ENCODE results near the gene PRKAG2.

DNA sequence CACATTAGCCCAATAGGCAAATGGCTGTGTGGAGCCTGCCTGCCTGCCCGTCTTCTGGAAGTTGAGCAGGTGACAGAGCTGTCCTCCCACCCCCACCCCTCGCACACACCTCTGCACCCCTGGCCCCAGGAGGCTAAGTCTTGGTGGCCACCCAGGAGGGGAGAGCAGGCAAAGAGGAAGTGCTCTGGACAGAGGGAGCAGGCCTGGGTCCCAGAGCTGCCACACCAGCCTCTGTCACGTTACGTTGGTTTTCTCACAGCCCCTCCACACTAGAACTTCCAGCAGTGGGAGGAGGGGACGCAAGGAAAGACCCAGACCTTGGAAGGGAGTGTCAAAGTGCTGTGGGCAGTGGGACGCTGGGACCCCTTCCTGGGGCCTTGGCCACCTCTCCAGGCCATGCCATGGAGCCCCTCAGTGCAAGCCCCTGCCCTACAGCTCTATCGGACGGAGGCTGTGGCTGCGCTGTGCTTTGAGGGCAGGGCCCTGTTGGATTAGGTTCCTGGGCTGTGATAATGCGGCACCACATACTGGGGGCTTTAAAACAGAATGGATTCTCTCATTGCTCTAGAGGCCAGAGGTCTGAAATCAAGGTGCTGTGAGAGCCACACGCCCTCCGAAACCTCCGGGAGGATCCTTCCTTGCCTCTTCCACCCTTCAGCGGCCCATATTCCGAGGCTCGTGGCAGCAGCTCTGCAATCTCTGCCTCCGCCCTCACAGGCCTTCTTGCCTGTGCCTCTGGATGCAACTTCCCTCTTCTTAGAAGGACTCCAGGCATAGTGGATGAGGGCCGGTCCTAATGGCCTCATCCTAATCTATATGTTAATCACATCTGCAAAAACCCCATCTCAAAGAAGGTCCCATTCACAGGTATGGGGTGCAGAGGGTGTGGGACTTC is 9.9 kb downstream of the PRKAG2 start:
- no peak for TF ChIP-seq POLR2A (IDR thresholded peaks at IDR 0.05; ENCODE audit: low read depth, low read length)
- no peak for TF ChIP-seq POLR2AphosphoS5 (IDR thresholded peaks at IDR 0.05; ENCODE audit: low read depth, low read length)
- TF ChIP-seq POU2F2 (IDR thresholded peaks at IDR 0.05; ENCODE audit: low read depth, low read length), result no peak
- TF ChIP-seq PAX5 (IDR thresholded peaks at IDR 0.05; ENCODE audit: insufficient read depth, low read length, severe bottlenecking), result no peak
- TF ChIP-seq TAF1 (IDR thresholded peaks at IDR 0.05; ENCODE audit: low read depth, low read length), result no peak
- TF ChIP-seq SPI1 (IDR thresholded peaks at IDR 0.05; ENCODE audit: low read depth, low read length), result no peak

All from GM12891 (cell line).